Measurements from ENCODE around the gene CNN3. TPM values are rescaled to one million over a fixed set of nuclear protein-coding genes. Genes with fewer than 3 reads are reported as not detected.

Gene CNN3
- total and polyA plus RNA-seq, 7 donors: 12.4 to 46.2 (median 19.2) TPM

GRCh38 chr1:94892604-94893254 is 34.2 kb downstream of the CNN3 start:
- ATAC-seq: no peak
- no peaks in the 10 kb centered on the region for H3K4me1 ChIP-seq
- H3K4me3 ChIP-seq: no peak overlapping the region
- no peaks in the 10 kb centered on the region for H3K27me3 ChIP-seq (ENCODE audit: insufficient read depth in 3 of 3, low read length in 2 of 3)
- DNase-seq: no peak
- 66 to 74% (median 67%) methylated on average over 4 of the region's 4 CpGs for WGBS, 3 donors
- TF ChIP-seq, protein P1, sequence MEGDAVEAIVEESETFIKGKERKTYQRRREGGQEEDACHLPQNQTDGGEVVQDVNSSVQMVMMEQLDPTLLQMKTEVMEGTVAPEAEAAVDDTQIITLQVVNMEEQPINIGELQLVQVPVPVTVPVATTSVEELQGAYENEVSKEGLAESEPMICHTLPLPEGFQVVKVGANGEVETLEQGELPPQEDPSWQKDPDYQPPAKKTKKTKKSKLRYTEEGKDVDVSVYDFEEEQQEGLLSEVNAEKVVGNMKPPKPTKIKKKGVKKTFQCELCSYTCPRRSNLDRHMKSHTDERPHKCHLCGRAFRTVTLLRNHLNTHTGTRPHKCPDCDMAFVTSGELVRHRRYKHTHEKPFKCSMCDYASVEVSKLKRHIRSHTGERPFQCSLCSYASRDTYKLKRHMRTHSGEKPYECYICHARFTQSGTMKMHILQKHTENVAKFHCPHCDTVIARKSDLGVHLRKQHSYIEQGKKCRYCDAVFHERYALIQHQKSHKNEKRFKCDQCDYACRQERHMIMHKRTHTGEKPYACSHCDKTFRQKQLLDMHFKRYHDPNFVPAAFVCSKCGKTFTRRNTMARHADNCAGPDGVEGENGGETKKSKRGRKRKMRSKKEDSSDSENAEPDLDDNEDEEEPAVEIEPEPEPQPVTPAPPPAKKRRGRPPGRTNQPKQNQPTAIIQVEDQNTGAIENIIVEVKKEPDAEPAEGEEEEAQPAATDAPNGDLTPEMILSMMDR (IDR thresholded peaks at IDR 0.05): no peak
- no peak overlapping the region for H3K27ac ChIP-seq
- H3K36me3 ChIP-seq (ENCODE audit: insufficient read depth in 1 of 2, low read depth in 1 of 2): peaks cover 0 to 24% of the 10 kb centered on the region in 2 donors
- intact Hi-C loops (cut with DNase I): no loop called here
- no peaks in the 10 kb centered on the region for H3K9me3 ChIP-seq

- ATAC-seq (no peak), DNase-seq (no peak)
- H3K27ac ChIP-seq: no peak overlapping the region
- H3K9me3 ChIP-seq: no peaks in the 10 kb centered on the region
- no peak overlapping the region for H3K4me3 ChIP-seq
- 45 to 65% (median 49%) methylated on average over 3 of the region's 3 CpGs for WGBS, 3 donors
- intact Hi-C loops (cut with DNase I): no loop called here
- H3K4me1 ChIP-seq: no peaks in the 10 kb centered on the region
- H3K36me3 ChIP-seq (ENCODE audit: insufficient read depth in 1 of 2, low read depth in 1 of 2): no peaks in the 10 kb centered on the region
- TF ChIP-seq, protein P1 (IDR thresholded peaks at IDR 0.05): no peak
- no peaks in the 10 kb centered on the region for H3K27me3 ChIP-seq (ENCODE audit: insufficient read depth in 3 of 3, low read length in 2 of 3)
These were observed 38.7 kb downstream of the CNN3 start for GRCh38 chr1:94888201-94888600.

DNA sequence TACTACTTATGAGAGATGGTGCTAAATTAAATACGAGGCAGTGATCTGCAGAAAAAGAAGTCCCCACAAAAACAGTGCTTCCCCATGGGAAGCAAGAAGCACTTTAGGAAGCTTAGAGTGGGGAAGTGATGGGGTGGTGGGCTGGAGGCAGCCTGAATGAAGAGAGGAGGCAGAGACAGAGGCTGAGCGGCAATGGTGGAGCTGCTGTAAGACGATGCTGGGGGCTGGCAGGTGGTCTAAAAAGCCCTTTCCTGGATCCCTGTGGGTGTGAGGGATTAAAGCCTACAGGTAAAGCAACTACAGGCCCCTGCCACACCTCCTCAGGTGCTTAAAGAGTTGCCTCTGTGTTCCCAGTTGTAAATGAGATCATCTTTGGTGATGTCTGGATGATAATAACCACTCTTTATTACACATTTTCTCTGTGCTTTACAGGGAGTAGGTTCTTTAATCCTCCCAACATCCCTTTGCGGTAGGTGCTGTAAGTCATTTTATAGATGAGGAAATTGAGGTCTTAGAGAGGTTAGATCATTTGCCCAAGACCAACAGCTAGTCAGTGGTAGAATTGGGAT is 39.2 kb downstream of the CNN3 start:
- Histone ChIP-seq H3K4me3 (no peak overlapping the region), H3K9me3 (no peaks in the 10 kb centered on the region), H3K27me3 (ENCODE audit: insufficient read depth in 3 of 3, low read length in 2 of 3) (no peaks in the 10 kb centered on the region), H3K4me1 (no peaks in the 10 kb centered on the region), H3K36me3 (ENCODE audit: insufficient read depth in 1 of 2, low read depth in 1 of 2) (no peaks in the 10 kb centered on the region), H3K27ac (no peak overlapping the region)
- 68 to 76% (median 74%) methylated on average over 4 of the region's 4 CpGs for WGBS, 3 donors
- no peak for ATAC-seq
- TF ChIP-seq, protein P1 (IDR thresholded peaks at IDR 0.05): no peak
- intact Hi-C loops (cut with DNase I): no loop called here
- DNase-seq: no peak

- Histone ChIP-seq H3K4me1 (no peaks in the 10 kb centered on the region), H3K36me3 (ENCODE audit: insufficient read depth in 1 of 2, low read depth in 1 of 2) (no peaks in the 10 kb centered on the region), H3K27me3 (ENCODE audit: insufficient read depth in 3 of 3, low read length in 2 of 3) (no peaks in the 10 kb centered on the region), H3K9me3 (no peaks in the 10 kb centered on the region), H3K4me3 (no peak overlapping the region), H3K27ac (no peak overlapping the region)
- no peak for DNase-seq
- ATAC-seq: no peak
- intact Hi-C loops (cut with DNase I): no loop called here
- TF ChIP-seq, protein P1 (IDR thresholded peaks at IDR 0.05): no peak
- WGBS, 3 donors: 68 to 82% (median 71%) methylated on average over 3 of the region's 3 CpGs
These were observed 39.8 kb downstream of the CNN3 start for GRCh38 chr1:94887106-94887505.

DNA sequence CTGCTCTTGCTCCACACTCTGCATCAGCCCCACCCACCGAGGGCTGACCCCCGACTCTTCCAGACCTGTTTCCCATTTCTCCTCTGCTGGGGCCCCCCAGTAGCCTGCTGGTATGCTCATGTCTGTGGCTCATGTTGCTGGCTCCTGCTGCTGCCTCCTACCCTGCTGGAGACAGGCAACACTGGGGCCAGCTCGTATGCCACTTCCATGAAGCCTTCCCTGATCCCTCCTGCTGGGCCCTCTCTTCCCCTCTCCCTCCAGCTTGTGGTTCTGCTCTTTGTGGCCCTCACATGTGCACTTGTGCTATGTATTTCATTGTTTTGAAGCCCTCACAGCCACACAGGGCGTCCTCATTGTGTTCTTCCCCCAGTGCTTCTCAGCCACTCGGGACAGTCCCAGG is 40.5 kb downstream of the CNN3 start:
- ATAC-seq (no peak), DNase-seq (no peak)

More for the DNA sequence above, 40.5 kb downstream of the CNN3 start:
- Histone ChIP-seq H3K9me3 (no peaks in the 10 kb centered on the region), H3K27ac (no peak overlapping the region), H3K4me1 (no peaks in the 10 kb centered on the region), H3K4me3 (no peak overlapping the region), H3K27me3 (ENCODE audit: insufficient read depth in 3 of 3, low read length in 2 of 3) (no peaks in the 10 kb centered on the region), H3K36me3 (ENCODE audit: insufficient read depth in 1 of 2, low read depth in 1 of 2) (no peaks in the 10 kb centered on the region)
- TF ChIP-seq, protein P1 (IDR thresholded peaks at IDR 0.05): no peak
- intact Hi-C loops (cut with DNase I): no loop called here
- WGBS, 3 donors: 78 to 90% (median 84%) methylated on average over 5 of the region's 5 CpGs
